T-cell (primary cell): ENCODE results near the gene FAM47E. TPM values are rescaled to one million over a fixed set of nuclear protein-coding genes. Genes with fewer than 3 reads are reported as not detected.

Source experiments
- ATAC-seq, 4 experiments: fragments of 200-7000 bp in 3 of 4; fragments of 150-1000 bp in 1 of 4; cut with Tn5 transposase; replicated peaks in 1 of 4; 1 replicate in 3 of 4; 2 replicates in 1 of 4; pipeline ENCODE4 v1.10.0; 2021; ENCODE audit warnings: moderate library complexity in 3 of 4, mild to moderate bottlenecking in 2 of 4, moderate number of reproducible peaks in 1 of 4
- CTCF ChIA-PET, 2 donors: fragments of 300-600 bp; sonication (Branson Sonifier 250); formaldehyde crosslinking; loops; one replicate each; lab custom pipeline; 2022; ENCODE audit warnings: antibody characterized with exemption in 2 of 2; lab: Charles Lee
- POLR2A ChIA-PET, 2 donors: fragments of 300-600 bp; sonication (Branson Sonifier 250); formaldehyde crosslinking; loops; one replicate each; lab custom pipeline; 2022; ENCODE audit warnings: antibody characterized with exemption in 2 of 2; lab: Charles Lee
- DNase-seq, 35 experiments: peaks; one replicate each; pipeline versions ENCODE4 v3.0.0 to v3.0.0-alpha.2; 2013 to 2023
- H3K27ac ChIP-seq: one replicate; pipeline ENCODE4 v1.5.1; 2013; ENCODE audit warnings: low read length
- H3K27me3 ChIP-seq, 2 experiments: replicated peaks in 1 of 2; 1 replicate in 1 of 2; 2 replicates in 1 of 2; pipeline versions ENCODE4 v1.6.1 to v1.7.0; 2013; ENCODE audit warnings: low read length in 1 of 2, mixed read lengths in 1 of 2; ENCODE audit not compliant: control insufficient read depth in 2 of 2, insufficient read depth in 2 of 2; ENCODE audit errors: extremely low read depth in 1 of 2
- H3K36me3 ChIP-seq, 2 donors: 1 replicate in 1 of 2; 2 replicates in 1 of 2; pipeline versions ENCODE4 v1.6.1 to v1.7.0; 2013; ENCODE audit warnings: low read length in 1 of 2; ENCODE audit not compliant: control insufficient read depth in 2 of 2, insufficient read depth in 1 of 2; ENCODE audit errors: extremely low read depth in 1 of 2
- H3K4me1 ChIP-seq, 2 experiments: 1 replicate in 1 of 2; 2 replicates in 1 of 2; pipeline versions ENCODE4 v1.6.1 to v1.7.0; 2013; ENCODE audit warnings: low read length in 2 of 2, mixed read lengths in 1 of 2; ENCODE audit not compliant: insufficient read depth in 2 of 2, control insufficient read depth in 1 of 2; ENCODE audit errors: extremely low read depth in 1 of 2
- H3K4me3 ChIP-seq, 2 donors: 1 replicate in 1 of 2; 2 replicates in 1 of 2; pipeline versions ENCODE4 v1.5.1 to v1.7.0; 2013; ENCODE audit warnings: mild to moderate bottlenecking in 2 of 2, low read length in 1 of 2, moderate library complexity in 1 of 2; ENCODE audit not compliant: control insufficient read depth in 1 of 2; ENCODE audit errors: extremely low read depth in 1 of 2
- H3K9me3 ChIP-seq: 2 replicates; pipeline ENCODE4 v1.7.0; 2013
- H3K27ac Mint-ChIP-seq, 2 donors: one replicate each; pipeline ENCODE4 v1.8.0; 2020 to 2021; ENCODE audit warnings: mild to moderate bottlenecking in 2 of 2, mixed read lengths in 2 of 2
- H3K27me3 Mint-ChIP-seq, 2 donors: one replicate each; pipeline ENCODE4 v1.8.0; 2021 to 2022; ENCODE audit warnings: mixed read lengths in 2 of 2
- H3K36me3 Mint-ChIP-seq: one replicate; pipeline ENCODE4 v1.8.0; 2021; ENCODE audit warnings: mixed read lengths
- H3K4me1 Mint-ChIP-seq, 3 donors: one replicate each; pipeline ENCODE4 v1.8.0; 2020 to 2022; ENCODE audit warnings: mixed read lengths in 3 of 3, mild to moderate bottlenecking in 1 of 3
- H3K4me3 Mint-ChIP-seq, 3 donors: one replicate each; pipeline ENCODE4 v1.8.0; 2020 to 2022; ENCODE audit warnings: mild to moderate bottlenecking in 3 of 3, mixed read lengths in 3 of 3, moderate library complexity in 3 of 3
- H3K9me3 Mint-ChIP-seq, 3 donors: one replicate each; pipeline ENCODE4 v1.8.0; 2020 to 2022; ENCODE audit warnings: mixed read lengths in 3 of 3
- WGBS: methylation state at CpG from one replicate; pipeline ENCODE4 v1.1.5; 2013; ENCODE audit warnings: missing lambda C conversion rate; ENCODE audit not compliant: insufficient coverage; 5-methylcytosine and 5-hydroxymethylcytosine counted together
- total RNA-seq, 35 experiments: library from RNA in 6 of 35; stranded (reverse) in 6 of 35; fragments of 120-200 nt in 1 of 35; gene quantifications; one replicate each; pipeline versions ENCODE4 v1.2.1 to v1.2.4 and lab custom pipeline; 2013 to 2026

FAM47E gene
- total RNA-seq, 5 donors from 2014 or later (not counting 1 experiment from before 2014, with no cell fraction given), result 0.19 TPM; not detected in 4

DNA sequence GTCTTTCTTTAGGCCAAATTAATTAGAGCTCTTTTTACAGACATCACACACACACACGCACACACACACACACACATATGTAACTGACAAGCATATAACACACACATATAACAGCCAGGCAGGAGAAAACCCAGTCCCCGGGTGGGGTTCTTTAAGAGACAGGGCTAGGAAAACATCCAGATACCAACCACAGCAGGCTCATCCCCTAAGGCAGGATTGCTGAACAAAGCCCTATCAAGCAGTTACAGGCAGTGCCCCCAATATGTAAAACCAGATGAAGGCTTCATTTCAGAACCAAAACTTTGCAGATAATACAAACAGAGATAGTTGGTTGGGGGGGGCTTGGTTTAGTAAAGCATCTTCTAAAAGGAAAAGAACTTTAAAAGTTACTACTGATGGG, 18.0 kb upstream of the FAM47E start:
- Histone ChIP-seq H3K9me3 (no peaks in the 10 kb centered on the region), H3K4me1 (no peaks in the 10 kb centered on the region), H3K4me3 (no peak overlapping the region), H3K27me3 (peaks cover 0 to 15% of the 10 kb centered on the region in 2 experiments), H3K27ac (no peak overlapping the region), H3K36me3 (no peaks in the 10 kb centered on the region)
- Mint-ChIP-seq H3K9me3 (peaks cover 12 to 20% (median 15%) of the 10 kb centered on the region in 3 donors), H3K4me1 (no peaks in the 10 kb centered on the region), H3K4me3 (no peak overlapping the region), H3K36me3 (peaks cover 6% of the 10 kb centered on the region), H3K27me3 (peaks cover 0 to 4% of the 10 kb centered on the region in 2 donors), H3K27ac (no peak overlapping the region)
- no peak for ATAC-seq
- DNase-seq, result no peak
- 50% methylated on average over 2 of the region's 2 CpGs for WGBS
- ChIA-PET CTCF (interaction anchor here in 1 of 2 donors (0.6 kb wide), 1 partner anchor 384 kb away, joined by 3 read pairs; no protein-coding TSS in a partner anchor), POLR2A (no interaction called here)

DNA sequence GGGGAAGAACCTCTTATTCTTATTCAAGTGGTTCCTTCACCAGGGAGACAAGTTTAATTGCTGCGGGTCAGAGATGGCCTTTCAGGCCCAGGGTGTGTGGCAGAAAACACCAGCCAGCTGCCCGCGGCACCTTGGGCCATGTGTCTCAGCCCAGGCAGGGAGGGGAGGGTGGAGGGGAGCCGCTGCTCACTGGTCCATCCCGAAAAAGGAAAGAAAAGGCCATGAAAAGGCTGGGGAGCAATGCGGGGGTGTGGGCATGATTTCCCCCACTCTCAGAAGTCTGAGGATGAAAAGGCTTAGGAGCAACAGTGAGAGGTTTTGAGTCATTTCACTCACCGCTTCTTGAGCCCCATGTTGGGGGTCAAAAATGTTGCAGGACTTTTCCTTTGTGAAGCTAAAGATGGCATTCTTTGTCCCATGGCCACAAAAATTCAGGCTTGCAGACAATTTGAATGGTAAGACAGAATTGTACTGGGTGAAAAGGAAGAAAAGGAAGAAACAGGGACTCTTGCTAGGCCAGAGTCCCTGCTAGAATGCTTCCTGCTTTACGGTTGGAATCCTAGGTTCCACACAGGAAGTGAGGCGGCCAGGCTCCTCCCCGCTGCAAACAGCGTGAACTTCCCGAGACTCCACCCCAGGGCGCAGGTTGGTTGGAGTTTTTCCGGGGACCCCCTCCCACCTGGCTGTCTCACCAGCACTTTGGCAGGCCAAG, 17.4 kb upstream of the FAM47E start:
- ATAC-seq (no peak), DNase-seq (no peak)
- no peaks in the 10 kb centered on the region for H3K36me3 ChIP-seq
- H3K27ac ChIP-seq, result no peak overlapping the region
- H3K4me3 ChIP-seq, result no peak overlapping the region
- no peaks in the 10 kb centered on the region for H3K4me1 ChIP-seq
- peaks cover 0 to 15% of the 10 kb centered on the region in 2 experiments for H3K27me3 ChIP-seq
- H3K9me3 ChIP-seq, result no peaks in the 10 kb centered on the region
- 92% methylated on average over 7 of the region's 14 CpGs for WGBS
- peaks cover 2% of the 10 kb centered on the region for H3K36me3 Mint-ChIP-seq
- CTCF ChIA-PET, result interaction anchor here in 1 of 2 donors (0.6 kb wide), 1 partner anchor 384 kb away, joined by 3 read pairs; no protein-coding TSS in a partner anchor
- H3K4me3 Mint-ChIP-seq, result no peak overlapping the region
- POLR2A ChIA-PET, result no interaction called here
- peaks cover 0 to under 1% of the 10 kb centered on the region in 2 donors for H3K27me3 Mint-ChIP-seq
- no peak overlapping the region for H3K27ac Mint-ChIP-seq
- H3K4me1 Mint-ChIP-seq, result no peaks in the 10 kb centered on the region
- H3K9me3 Mint-ChIP-seq, result peaks cover 9 to 14% (median 11%) of the 10 kb centered on the region in 3 donors

DNA sequence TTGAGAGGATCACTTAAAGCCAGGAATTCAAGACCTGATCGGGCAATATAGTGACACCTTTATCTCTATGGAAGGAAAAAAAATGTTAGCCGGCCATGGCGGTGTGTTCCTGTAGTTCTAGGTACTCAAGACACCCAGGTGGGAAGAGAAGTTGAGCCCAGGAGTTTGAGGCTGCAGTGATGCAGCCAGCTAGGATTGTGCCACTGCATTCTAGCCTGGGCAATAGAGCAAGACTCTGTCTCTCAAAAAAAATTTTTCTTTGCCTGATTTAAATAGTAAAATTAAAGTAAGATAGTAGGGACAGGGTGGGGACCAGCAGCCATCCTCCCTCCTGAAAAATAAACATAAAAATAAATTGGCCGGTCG, 16.9 kb upstream of the FAM47E start:
- Histone ChIP-seq H3K27me3 (peaks cover 0 to 12% of the 10 kb centered on the region in 2 experiments), H3K4me3 (no peak overlapping the region), H3K36me3 (no peaks in the 10 kb centered on the region), H3K27ac (no peak overlapping the region), H3K9me3 (no peaks in the 10 kb centered on the region), H3K4me1 (no peaks in the 10 kb centered on the region)
- peaks cover 6 to 13% (median 9%) of the 10 kb centered on the region in 3 donors for H3K9me3 Mint-ChIP-seq
- ATAC-seq (no peak), DNase-seq (no peak)
- H3K27ac Mint-ChIP-seq, result no peak overlapping the region
- ChIA-PET POLR2A (no interaction called here), CTCF (no interaction called here)
- H3K27me3 Mint-ChIP-seq, result no peaks in the 10 kb centered on the region
- WGBS, result 94% methylated on average over 2 of the region's 5 CpGs
- H3K4me3 Mint-ChIP-seq, result no peak overlapping the region
- H3K4me1 Mint-ChIP-seq, result no peaks in the 10 kb centered on the region
- no peaks in the 10 kb centered on the region for H3K36me3 Mint-ChIP-seq

DNA sequence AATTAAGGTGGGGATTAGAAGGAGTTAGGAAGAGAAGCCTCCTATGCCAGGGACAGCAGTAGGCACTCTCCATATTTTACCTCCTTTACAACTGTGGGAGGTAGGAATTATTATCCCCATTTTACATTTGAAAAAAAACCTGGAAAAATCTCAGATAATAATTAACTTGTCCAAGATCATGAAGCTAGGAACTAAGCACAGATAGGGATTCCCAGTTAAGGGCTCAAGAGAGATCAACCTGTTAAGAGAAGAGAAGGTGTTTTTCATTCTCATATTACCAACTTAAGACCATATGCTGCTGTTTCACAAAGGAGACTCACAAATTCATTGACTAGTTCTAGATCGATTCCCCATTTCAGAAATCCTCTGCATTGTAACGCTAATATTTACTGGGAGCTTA, 16.1 kb upstream of the FAM47E start:
- no peaks in the 10 kb centered on the region for H3K4me1 Mint-ChIP-seq
- H3K27ac ChIP-seq, result no peak overlapping the region
- DNase-seq, result no peak
- H3K4me3 ChIP-seq, result no peak overlapping the region
- ATAC-seq, result no peak
- no peaks in the 10 kb centered on the region for H3K27me3 Mint-ChIP-seq
- H3K4me3 Mint-ChIP-seq, result no peak overlapping the region
- H3K27me3 ChIP-seq, result peaks cover 0 to 7% of the 10 kb centered on the region in 2 experiments
- H3K36me3 ChIP-seq, result no peaks in the 10 kb centered on the region
- peaks cover 12 to 21% (median 13%) of the 10 kb centered on the region in 3 donors for H3K9me3 Mint-ChIP-seq
- H3K9me3 ChIP-seq, result no peaks in the 10 kb centered on the region
- no CpG with 5 or more reads among the region's 2 CpGs for WGBS
- H3K27ac Mint-ChIP-seq, result no peak overlapping the region
- no peaks in the 10 kb centered on the region for H3K4me1 ChIP-seq
- ChIA-PET POLR2A (no interaction called here), CTCF (interaction anchor here in 1 of 2 donors (0.9 kb wide), 1 partner anchor 55 kb away, joined by 3 read pairs; no protein-coding TSS in a partner anchor)
- H3K36me3 Mint-ChIP-seq, result peaks cover 3% of the 10 kb centered on the region

DNA sequence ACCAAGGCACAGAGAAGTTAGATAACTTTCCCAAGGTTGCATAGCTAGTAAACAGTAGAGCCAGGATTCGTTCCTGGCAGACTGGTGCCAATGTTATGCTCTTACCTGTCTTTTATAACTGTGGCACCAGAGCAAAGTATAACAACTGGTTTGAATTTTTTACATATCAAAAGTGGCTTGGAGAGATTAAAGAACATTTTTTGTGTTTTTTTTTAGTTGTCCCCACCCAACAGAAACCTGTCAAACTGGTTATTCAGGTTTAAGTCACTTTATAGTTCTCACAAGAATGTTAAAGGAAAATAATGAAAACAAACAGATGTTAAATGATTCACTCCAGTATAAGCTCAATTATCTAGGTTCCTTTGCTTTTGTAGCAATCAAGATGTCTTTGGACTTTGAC, 15.6 kb upstream of the FAM47E start:
- Histone ChIP-seq H3K27ac (no peak overlapping the region), H3K27me3 (peaks cover 0 to 3% of the 10 kb centered on the region in 2 experiments), H3K4me1 (no peaks in the 10 kb centered on the region), H3K9me3 (no peaks in the 10 kb centered on the region), H3K4me3 (no peak overlapping the region), H3K36me3 (no peaks in the 10 kb centered on the region)
- peaks cover 7% of the 10 kb centered on the region for H3K36me3 Mint-ChIP-seq
- no peak overlapping the region for H3K27ac Mint-ChIP-seq
- ChIA-PET POLR2A (no interaction called here), CTCF (interaction anchor here in 1 of 2 donors (0.6 to 0.9 kb wide), 2 partner anchors 56 to 97 kb away, joined by 3 to 5 read pairs; no protein-coding TSS in a partner anchor)
- DNase-seq, result no peak
- no peaks in the 10 kb centered on the region for H3K4me1 Mint-ChIP-seq
- no peak for ATAC-seq
- WGBS, result no CpG with 5 or more reads among the region's 1 CpG
- peaks cover 12 to 26% (median 18%) of the 10 kb centered on the region in 3 donors for H3K9me3 Mint-ChIP-seq
- peaks cover 0 to 4% of the 10 kb centered on the region in 2 donors for H3K27me3 Mint-ChIP-seq
- H3K4me3 Mint-ChIP-seq, result no peak overlapping the region

DNA sequence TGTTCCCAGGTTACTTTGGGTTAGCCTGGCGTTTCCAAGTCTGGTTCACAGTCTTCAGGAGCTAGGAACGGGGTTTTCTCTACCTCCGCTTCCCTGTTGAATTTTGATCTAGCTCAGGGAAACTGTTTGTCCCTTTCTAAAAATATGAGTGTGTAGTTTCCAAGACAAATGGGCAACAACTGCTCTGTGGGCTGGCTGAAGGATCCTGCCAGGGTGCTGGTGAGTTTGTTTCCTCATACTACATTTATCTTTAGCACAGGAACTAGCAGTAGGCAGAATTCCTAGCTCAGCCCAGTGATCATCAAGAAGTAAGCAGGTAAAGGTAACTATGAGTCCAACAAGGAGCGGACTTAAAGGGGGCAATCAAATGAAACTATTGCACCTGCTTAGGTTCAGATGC, 13.3 kb upstream of the FAM47E start:
- Mint-ChIP-seq H3K27me3 (peaks cover 1 to 6% of the 10 kb centered on the region in 2 donors), H3K4me3 (no peak overlapping the region), H3K4me1 (no peaks in the 10 kb centered on the region), H3K36me3 (peaks cover 7% of the 10 kb centered on the region), H3K9me3 (peaks cover 12 to 34% (median 19%) of the 10 kb centered on the region in 3 donors), H3K27ac (no peak overlapping the region)
- ATAC-seq, result no peak
- no peaks in the 10 kb centered on the region for H3K36me3 ChIP-seq
- H3K27me3 ChIP-seq, result peaks cover 0 to 3% of the 10 kb centered on the region in 2 experiments
- no peak overlapping the region for H3K4me3 ChIP-seq
- H3K4me1 ChIP-seq, result no peaks in the 10 kb centered on the region
- no peaks in the 10 kb centered on the region for H3K9me3 ChIP-seq
- no peak overlapping the region for H3K27ac ChIP-seq
- WGBS, result 75% methylated on average over 2 of the region's 4 CpGs
- ChIA-PET CTCF (no interaction called here), POLR2A (no interaction called here)
- no peak for DNase-seq
